Thymus (tissue), 11 donors: ENCODE measurements around the gene RPL18A. TPM values are rescaled to one million over a fixed set of nuclear protein-coding genes. Genes with fewer than 3 reads are reported as not detected.
A peak's percentile ranks its signal among the peaks of the same experiment; 100 is the strongest.
"Not testable (repeated sequence)": the region's sequence is repeated elsewhere in the genome, so short reads cannot be mapped to it uniquely, and the experiment has no call there.

ENCODE experiments used
- DNase-seq, 9 donors: peaks; one replicate each; pipeline ENCODE4 v3.0.0-alpha.2; 2013; ENCODE audit warnings: low spot score in 9 of 9, low read depth in 6 of 9, missing footprints in 1 of 9
- H3K27ac ChIP-seq, 2 donors: one replicate each; pipeline ENCODE4 v1.5.1; 2013; ENCODE audit warnings: control low read depth in 1 of 2, low read depth in 1 of 2, low read length in 1 of 2, mild to moderate bottlenecking in 1 of 2, moderate library complexity in 1 of 2
- H3K27me3 ChIP-seq, 2 donors: one replicate each; pipeline ENCODE4 v1.5.1; 2013; ENCODE audit warnings: low read length in 1 of 2; ENCODE audit not compliant: control insufficient read depth in 2 of 2, insufficient read depth in 1 of 2
- H3K36me3 ChIP-seq, 2 donors: one replicate each; pipeline ENCODE4 v1.5.1; 2013; ENCODE audit warnings: low read length in 1 of 2, mild to moderate bottlenecking in 1 of 2, moderate library complexity in 1 of 2; ENCODE audit not compliant: control insufficient read depth in 2 of 2, insufficient read depth in 2 of 2
- H3K4me1 ChIP-seq, 2 donors: one replicate each; pipeline ENCODE4 v1.5.1; 2013; ENCODE audit warnings: low read length in 2 of 2; ENCODE audit not compliant: control insufficient read depth in 2 of 2, insufficient read depth in 2 of 2
- H3K4me3 ChIP-seq, 2 donors: one replicate each; pipeline ENCODE4 v1.5.1; 2013; ENCODE audit warnings: low read length in 2 of 2, control low read depth in 1 of 2, mild to moderate bottlenecking in 1 of 2
- H3K9me3 ChIP-seq, 2 donors: one replicate each; pipeline ENCODE4 v1.5.1; 2013; ENCODE audit warnings: low read length in 1 of 2, mild to moderate bottlenecking in 1 of 2; ENCODE audit not compliant: control insufficient read depth in 2 of 2, insufficient read depth in 1 of 2
- WGBS: extraction: QIAGEN DNeasy Blood & Tissue Kit; methylation state at CpG from one replicate; pipeline ENCODE4 v1.1.7; 2013; 5-methylcytosine and 5-hydroxymethylcytosine counted together
- polyA plus RNA-seq: library from polyadenylated mRNA; stranded (reverse); fragments of 200-250 nt; gene quantifications from one replicate; pipeline ENCODE4 v1.2.3, GENCODE V29; 2013
- total RNA-seq: library from RNA; stranded (reverse); fragments of 120-200 nt; gene quantifications from one replicate; pipeline ENCODE4 v1.2.4, GENCODE V29; 2013
- donor health status: healthy.

The RPL18A gene
- total and polyA plus RNA-seq, 2 donors: 2,271 to 2,901 TPM

DNA sequence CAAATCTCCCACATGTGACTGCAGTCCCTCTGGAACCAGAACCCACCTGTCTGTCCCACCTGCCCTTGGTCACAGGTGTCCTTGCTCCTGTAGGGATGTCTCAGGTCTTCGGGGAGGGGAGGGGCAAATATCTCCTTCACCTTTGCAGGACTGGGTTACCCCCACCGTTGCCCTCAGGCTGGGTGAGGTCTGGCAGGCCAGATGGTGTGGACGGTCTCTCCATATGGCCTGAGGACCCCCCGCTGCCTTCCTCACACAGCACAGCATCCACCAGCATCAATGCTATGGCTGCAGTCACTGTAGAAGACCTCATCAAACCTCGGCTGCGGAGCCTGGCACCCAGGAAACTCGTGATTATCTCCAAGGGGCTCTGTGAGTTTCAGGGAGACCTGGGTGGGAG is 22.0 kb downstream of the RPL18A start:
- DNase-seq: no peak
- 92% methylated on average over 7 of the region's 7 CpGs for WGBS
- peaks cover 0 to 3% of the 10 kb centered on the region in 2 donors for H3K27me3 ChIP-seq
- no peaks in the 10 kb centered on the region for H3K36me3 ChIP-seq
- no peak overlapping the region for H3K4me3 ChIP-seq
- no peaks in the 10 kb centered on the region for H3K9me3 ChIP-seq
- H3K27ac ChIP-seq: no peak overlapping the region
- no peaks in the 10 kb centered on the region for H3K4me1 ChIP-seq

DNA sequence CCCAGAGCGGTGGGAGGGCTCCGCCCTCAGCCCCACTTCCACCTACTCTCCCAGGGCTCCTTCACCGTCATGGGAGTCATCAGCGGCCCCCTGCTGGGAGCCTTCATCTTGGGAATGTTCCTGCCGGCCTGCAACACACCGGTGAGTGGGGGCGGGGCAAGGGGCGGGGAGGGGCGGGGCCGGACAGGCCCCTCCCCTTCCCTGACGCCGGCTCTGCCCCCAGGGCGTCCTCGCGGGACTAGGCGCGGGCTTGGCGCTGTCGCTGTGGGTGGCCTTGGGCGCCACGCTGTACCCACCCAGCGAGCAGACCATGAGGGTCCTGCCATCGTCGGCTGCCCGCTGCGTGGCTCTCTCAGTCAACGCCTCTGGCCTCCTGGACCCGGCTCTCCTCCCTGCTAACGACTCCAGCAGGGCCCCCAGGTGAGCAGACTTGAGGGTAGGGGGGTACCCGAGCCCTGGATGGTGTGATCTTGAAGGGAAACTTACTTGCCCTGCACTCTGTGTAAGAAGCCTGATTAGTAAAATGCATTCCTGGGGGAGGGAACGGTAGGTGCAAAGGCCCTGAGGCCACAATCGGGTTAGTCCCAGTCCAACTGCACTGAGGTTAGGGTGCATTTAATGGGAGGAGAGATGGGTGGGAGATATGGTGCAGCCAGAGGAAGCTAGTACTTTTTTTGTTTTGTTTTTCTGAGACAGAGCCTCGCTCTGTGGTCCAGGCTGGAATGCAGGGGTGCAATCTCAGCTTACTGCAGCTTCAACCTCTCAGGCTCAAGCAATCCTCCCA is 24.1 kb downstream of the RPL18A start:
- no peak for DNase-seq
- Histone ChIP-seq H3K36me3 (no peaks in the 10 kb centered on the region), H3K4me3 (no peak overlapping the region), H3K9me3 (no peaks in the 10 kb centered on the region), H3K4me1 (no peaks in the 10 kb centered on the region), H3K27me3 (no peaks in the 10 kb centered on the region), H3K27ac (no peak overlapping the region)
- 92% methylated on average over 33 of the region's 33 CpGs for WGBS

DNA sequence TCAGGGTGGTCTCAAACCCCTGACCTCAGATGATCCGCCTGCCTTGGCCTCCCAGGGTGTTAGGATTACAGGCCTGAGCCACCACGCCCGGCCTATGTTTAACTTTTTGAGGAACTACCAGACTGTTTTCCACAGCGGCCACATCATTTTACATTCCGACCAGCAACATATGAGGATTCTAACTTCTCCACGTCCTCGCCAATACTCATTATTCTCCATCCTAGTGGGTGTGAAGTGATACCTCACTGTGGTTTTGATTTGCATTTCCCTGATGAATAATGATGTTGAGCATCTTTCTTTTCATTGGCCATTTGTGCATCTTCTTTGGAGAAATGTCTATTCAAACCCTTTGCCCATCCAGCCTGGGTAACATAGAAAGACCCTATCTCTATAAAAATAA is 26.8 kb downstream of the RPL18A start:
- Histone ChIP-seq H3K4me1 (no peaks in the 10 kb centered on the region), H3K4me3 (no peak overlapping the region), H3K9me3 (no peaks in the 10 kb centered on the region), H3K36me3 (no peaks in the 10 kb centered on the region), H3K27me3 (no peaks in the 10 kb centered on the region), H3K27ac (no peak overlapping the region)
- WGBS: 95% methylated on average over 7 of the region's 7 CpGs
- DNase-seq: no peak

DNA sequence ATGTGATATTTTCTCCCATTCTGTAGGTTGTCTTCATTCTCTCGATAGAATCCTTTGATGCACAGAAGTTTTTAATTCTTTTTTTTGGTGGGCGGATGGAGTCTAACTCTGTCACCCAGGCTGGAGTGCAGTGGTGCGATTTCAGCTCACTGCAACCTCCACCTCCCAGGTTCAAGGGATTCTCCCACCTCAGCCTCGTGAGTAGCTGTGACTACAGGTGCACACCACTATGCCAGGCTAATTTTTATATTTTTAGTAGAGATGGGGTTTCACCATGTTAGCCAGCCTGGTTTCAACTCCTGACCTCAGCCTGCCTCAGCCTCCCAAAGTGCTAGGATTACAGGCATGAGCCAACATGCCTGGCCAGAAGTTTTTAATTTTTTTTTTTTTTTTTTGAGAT is 27.5 kb downstream of the RPL18A start:
- H3K4me3 ChIP-seq, H3K27me3 ChIP-seq: not testable (repeated sequence)

DNA sequence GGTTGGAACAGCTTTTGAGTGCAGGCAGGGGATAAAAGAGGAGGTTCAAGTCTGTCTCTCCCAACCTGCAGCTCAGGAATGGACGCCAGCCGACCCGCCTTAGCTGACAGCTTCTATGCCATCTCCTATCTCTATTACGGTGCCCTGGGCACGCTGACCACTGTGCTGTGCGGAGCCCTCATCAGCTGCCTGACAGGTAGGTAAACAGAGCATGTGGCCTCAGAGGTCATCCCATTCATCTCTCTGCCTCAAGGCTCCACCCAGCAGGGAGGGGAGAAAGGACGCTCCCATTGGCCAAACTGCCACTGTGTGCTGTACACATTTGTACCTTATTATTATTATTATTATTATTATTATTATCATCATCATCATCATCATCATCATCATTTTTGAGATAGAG is 28.6 kb downstream of the RPL18A start:
- H3K27me3 ChIP-seq: no peaks in the 10 kb centered on the region
- DNase-seq: no peak
- 96% methylated on average over 7 of the region's 7 CpGs for WGBS
- no peaks in the 10 kb centered on the region for H3K9me3 ChIP-seq
- H3K36me3 ChIP-seq: no peaks in the 10 kb centered on the region
- no peak overlapping the region for H3K27ac ChIP-seq
- H3K4me3 ChIP-seq: no peak overlapping the region
- no peaks in the 10 kb centered on the region for H3K4me1 ChIP-seq

More for the DNA sequence above, 27.5 kb downstream of the RPL18A start:
- not testable (repeated sequence) for H3K36me3 ChIP-seq, H3K9me3 ChIP-seq, DNase-seq, H3K4me1 ChIP-seq, H3K27ac ChIP-seq
- 92% methylated on average over 4 of the region's 4 CpGs for WGBS

DNA sequence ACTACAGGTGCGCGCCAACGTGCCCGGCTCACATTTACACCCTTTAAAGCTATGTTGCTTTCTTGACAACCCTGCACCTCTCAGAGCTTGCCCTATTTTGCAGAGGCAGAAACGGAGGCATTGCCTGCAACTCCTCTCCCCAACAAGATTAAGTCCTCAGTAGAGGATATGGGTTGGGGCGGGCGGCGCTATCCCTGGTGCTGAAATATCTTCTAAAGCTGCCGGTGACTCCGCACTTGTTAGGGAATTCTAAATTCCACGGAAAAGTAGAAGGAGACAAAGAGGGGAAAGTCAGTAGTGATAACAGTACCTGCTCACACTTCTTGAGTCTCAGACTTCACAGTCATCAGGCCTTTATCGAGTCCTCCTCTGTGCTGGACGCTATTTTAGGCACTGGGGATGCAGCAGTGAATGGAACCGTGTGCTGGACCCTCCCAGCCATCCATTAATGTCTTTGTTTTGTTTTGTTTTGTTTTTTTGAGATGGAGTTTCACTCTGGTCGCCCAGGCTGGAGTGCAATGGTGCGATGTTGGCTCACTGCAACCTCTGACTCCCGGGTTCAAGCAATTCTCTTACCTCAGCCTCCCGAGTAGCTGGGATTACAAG is 30.0 kb downstream of the RPL18A start:
- WGBS: 76% methylated on average over 18 of the region's 18 CpGs
- H3K4me1 ChIP-seq: no peaks in the 10 kb centered on the region
- peak in 3 of 9 donors; percentile 29 to 53 (median 34) for DNase-seq
- no peaks in the 10 kb centered on the region for H3K36me3 ChIP-seq
- no peak overlapping the region for H3K4me3 ChIP-seq
- no peaks in the 10 kb centered on the region for H3K9me3 ChIP-seq
- H3K27me3 ChIP-seq: no peaks in the 10 kb centered on the region
- no peak overlapping the region for H3K27ac ChIP-seq

DNA sequence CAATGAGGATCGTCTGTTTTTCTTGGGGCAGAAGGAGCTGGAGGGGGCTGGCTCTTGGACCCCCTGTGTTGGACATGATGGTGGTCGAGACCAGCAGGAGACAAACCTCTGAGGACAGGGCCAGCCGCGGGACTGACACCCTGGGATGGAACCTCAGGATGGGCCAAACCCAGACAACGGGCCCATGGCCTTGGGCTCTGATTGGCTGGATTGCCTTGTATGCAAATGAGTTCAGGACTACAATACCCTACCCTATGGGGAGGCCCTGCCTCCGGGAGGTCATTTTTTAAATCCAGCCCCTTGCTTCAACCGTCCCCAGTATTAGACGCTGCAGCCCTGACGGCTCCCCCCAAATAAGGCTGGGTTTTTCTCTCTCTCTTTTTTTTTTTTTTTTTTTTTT is 34.1 kb downstream of the RPL18A start:
- H3K27ac ChIP-seq: no peak overlapping the region
- no peaks in the 10 kb centered on the region for H3K9me3 ChIP-seq
- H3K4me3 ChIP-seq: no peak overlapping the region
- H3K4me1 ChIP-seq: no peaks in the 10 kb centered on the region
- no peaks in the 10 kb centered on the region for H3K27me3 ChIP-seq
- WGBS: 90% methylated on average over 9 of the region's 9 CpGs
- DNase-seq: no peak
- no peaks in the 10 kb centered on the region for H3K36me3 ChIP-seq

DNA sequence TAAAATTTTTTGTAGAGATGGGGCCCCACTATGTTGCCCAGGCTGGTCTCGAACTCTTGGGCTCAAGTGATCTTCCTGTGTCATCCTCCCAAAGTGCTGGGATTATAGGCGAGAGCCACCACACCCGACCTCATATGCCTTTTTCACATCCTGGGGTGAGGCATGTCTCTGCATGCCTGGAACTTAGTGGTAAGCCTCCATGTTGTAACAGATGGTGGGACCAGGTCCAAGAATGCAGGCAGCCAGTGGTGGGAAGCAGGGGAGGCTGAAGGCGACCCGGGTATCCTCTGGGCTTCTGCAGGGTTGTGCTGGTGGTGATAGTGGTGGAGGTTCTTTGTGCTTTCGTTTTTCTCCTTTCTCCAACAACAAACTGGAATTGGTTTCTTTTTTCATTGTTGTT is 43.0 kb downstream of the RPL18A start:
- H3K4me1 ChIP-seq: no peaks in the 10 kb centered on the region
- 84% methylated on average over 6 of the region's 6 CpGs for WGBS
- no peak overlapping the region for H3K27ac ChIP-seq
- peaks cover 0 to 1% of the 10 kb centered on the region in 2 donors for H3K9me3 ChIP-seq
- H3K36me3 ChIP-seq: no peaks in the 10 kb centered on the region
- H3K27me3 ChIP-seq: no peaks in the 10 kb centered on the region
- DNase-seq: no peak
- H3K4me3 ChIP-seq: no peak overlapping the region

DNA sequence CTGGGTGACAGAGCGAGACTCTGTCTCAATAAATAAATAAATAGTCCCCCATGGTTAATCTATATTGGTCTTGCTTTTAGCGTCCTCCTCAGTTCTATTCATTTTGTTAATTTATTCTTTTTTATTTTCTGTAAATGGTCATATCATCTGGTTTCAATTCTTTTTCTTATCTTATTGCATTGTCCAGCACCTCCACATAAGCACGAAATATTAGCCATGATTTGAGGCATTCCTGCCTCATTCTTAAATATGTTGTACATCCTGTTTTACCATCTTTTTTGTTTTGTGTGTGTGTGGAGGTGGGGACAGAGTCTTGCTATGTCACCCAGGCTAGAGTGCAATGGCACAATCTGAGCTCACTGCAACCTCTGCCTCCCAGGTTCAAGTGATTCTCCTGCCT is 48.5 kb downstream of the RPL18A start:
- Histone ChIP-seq H3K27me3 (no peaks in the 10 kb centered on the region), H3K27ac (no peak overlapping the region), H3K9me3 (peaks cover 0 to 11% of the 10 kb centered on the region in 2 donors), H3K36me3 (no peaks in the 10 kb centered on the region), H3K4me3 (no peak overlapping the region), H3K4me1 (no peaks in the 10 kb centered on the region)
- DNase-seq: no peak
- WGBS: 96% methylated on average over 3 of the region's 3 CpGs
